ENCODE data around the gene LRRC47. TPM values are rescaled to one million over a fixed set of nuclear protein-coding genes. Genes with fewer than 3 reads are reported as not detected.
"Not testable (repeated sequence)": the region's sequence is repeated elsewhere in the genome, so short reads cannot be mapped to it uniquely, and the experiment has no call there.

LRRC47 gene
- total and polyA plus RNA-seq, 3 experiments from 2014 or later = 36.9 to 50.5 (median 42.6) TPM

- Histone ChIP-seq H3K9me3 (ENCODE audit: low read length) (no peaks in the 10 kb centered on the region), H3K4me1 (ENCODE audit: insufficient read depth, low read length) (no peaks in the 10 kb centered on the region), H3K27ac (ENCODE audit: low read depth, low read length) (no peak overlapping the region), H3K36me3 (ENCODE audit: insufficient read depth, low read length) (peaks cover 5% of the 10 kb centered on the region), H3K4me3 (ENCODE audit: low read length) (no peak overlapping the region), H3K27me3 (ENCODE audit: insufficient read depth, low read length, poor library complexity, severe bottlenecking) (no peaks in the 10 kb centered on the region)
- POLR2A ChIA-PET = no interaction called here
- no peaks in the 10 kb centered on the region for H3K9me3 Mint-ChIP-seq
- peak overlapping the region in 2 of 8 donors; percentile 40 to 61 for H3K27ac Mint-ChIP-seq
- DNase-seq = no peak
- no peak overlapping the region for H3K4me3 Mint-ChIP-seq
- peaks cover 0 to 27% (median 3%) of the 10 kb centered on the region in 3 donors for H3K36me3 Mint-ChIP-seq
- H3K27me3 Mint-ChIP-seq = peaks cover 5 to 8% of the 10 kb centered on the region in 2 donors
- CTCF ChIA-PET = no interaction called here
- H3K4me1 Mint-ChIP-seq = peaks cover 5 to 9% (median 9%) of the 10 kb centered on the region in 3 donors
These were observed 15.3 kb upstream of the LRRC47 start for GRCh38 chr1:3811595-3811911.

DNA sequence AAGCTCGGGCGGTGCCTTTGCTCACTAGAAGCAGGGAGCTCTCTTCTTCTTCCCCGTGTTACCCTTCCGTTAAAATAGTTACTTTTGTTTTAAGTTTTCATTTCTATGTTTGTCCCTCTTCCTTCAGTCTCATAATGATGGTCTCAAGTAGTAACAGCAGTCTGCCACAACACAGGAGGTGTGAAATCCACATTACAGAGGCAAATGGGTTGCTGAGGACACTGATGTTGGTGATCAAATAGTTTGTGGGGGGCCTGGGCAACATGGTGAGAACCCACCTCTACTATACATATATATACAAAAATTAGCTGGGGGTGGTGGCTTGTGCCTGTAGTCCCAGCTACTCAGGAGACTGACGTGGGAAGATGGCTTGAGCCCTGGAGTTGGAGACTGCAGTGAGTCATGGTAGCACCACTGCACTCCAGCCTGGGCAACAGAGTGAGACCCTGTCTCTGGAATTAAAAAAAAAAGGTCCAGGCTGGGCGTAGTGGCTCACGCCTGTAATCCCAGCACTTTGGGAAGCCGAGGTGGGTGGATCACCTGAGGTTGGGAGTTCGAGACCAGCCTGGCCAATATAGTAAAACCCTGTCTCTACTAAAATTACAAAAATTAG is 14.0 kb upstream of the LRRC47 start:
- CTCF ChIA-PET; H3K9me3 Mint-ChIP-seq; H3K4me1 ChIP-seq (ENCODE audit: insufficient read depth, low read length); H3K9me3 ChIP-seq (ENCODE audit: low read length); H3K27ac ChIP-seq (ENCODE audit: low read depth, low read length); H3K36me3 ChIP-seq (ENCODE audit: insufficient read depth, low read length); H3K27me3 ChIP-seq (ENCODE audit: insufficient read depth, low read length, poor library complexity, severe bottlenecking); POLR2A ChIA-PET; H3K4me1 Mint-ChIP-seq; H3K4me3 ChIP-seq (ENCODE audit: low read length): not testable (repeated sequence)
- peaks cover 7 to 14% of the 10 kb centered on the region in 2 donors for H3K27me3 Mint-ChIP-seq
- peak overlapping the region in 4 of 7 donors; percentile 4 to 49 (median 32) for H3K4me3 Mint-ChIP-seq
- H3K36me3 Mint-ChIP-seq = peaks cover 0 to 16% (median 3%) of the 10 kb centered on the region in 3 donors
- H3K27ac Mint-ChIP-seq = peak overlapping the region in 6 of 8 donors; percentile 44 to 87 (median 62)
- peak in 1 of 5 donors; percentile 60 for DNase-seq

DNA sequence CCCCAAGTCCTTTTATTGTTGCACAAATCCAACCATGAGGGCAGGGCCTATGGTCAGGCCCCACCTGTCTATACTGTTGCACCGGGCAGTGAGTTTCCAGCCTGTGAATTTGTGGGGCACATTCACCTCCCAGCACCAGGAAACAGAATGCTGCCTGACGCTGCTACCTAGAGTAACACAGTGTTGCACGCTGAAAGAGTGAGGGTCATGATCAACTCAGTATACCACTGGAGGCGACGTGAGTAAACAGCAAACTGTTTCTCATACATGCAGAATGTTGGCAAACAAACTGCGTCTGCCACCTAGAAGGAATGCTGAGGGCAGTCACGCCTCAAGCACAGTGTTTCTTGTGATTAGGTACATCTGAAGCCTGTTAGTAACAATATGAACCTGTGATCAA is 13.4 kb upstream of the LRRC47 start:
- Mint-ChIP-seq H3K4me3 (peak overlapping the region in 1 of 7 donors; percentile 24), H3K4me1 (peaks cover 5 to 9% (median 9%) of the 10 kb centered on the region in 3 donors), H3K27ac (peak overlapping the region in 6 of 8 donors; percentile 44 to 87 (median 62)), H3K36me3 (peaks cover 0 to 10% (median 1%) of the 10 kb centered on the region in 3 donors), H3K27me3 (peaks cover 6 to 19% of the 10 kb centered on the region in 2 donors), H3K9me3 (no peaks in the 10 kb centered on the region)
- Histone ChIP-seq H3K36me3 (ENCODE audit: insufficient read depth, low read length) (peaks cover 5% of the 10 kb centered on the region), H3K27me3 (ENCODE audit: insufficient read depth, low read length, poor library complexity, severe bottlenecking) (no peaks in the 10 kb centered on the region), H3K4me1 (ENCODE audit: insufficient read depth, low read length) (no peaks in the 10 kb centered on the region), H3K27ac (ENCODE audit: low read depth, low read length) (no peak overlapping the region), H3K4me3 (ENCODE audit: low read length) (no peak overlapping the region), H3K9me3 (ENCODE audit: low read length) (no peaks in the 10 kb centered on the region)
- ChIA-PET POLR2A (no interaction called here), CTCF (no interaction called here)
- no peak for DNase-seq

- no peaks in the 10 kb centered on the region for H3K27me3 ChIP-seq (ENCODE audit: insufficient read depth, low read length, poor library complexity, severe bottlenecking)
- Mint-ChIP-seq H3K9me3 (no peaks in the 10 kb centered on the region), H3K36me3 (peaks cover 0 to 1% (median 0%) of the 10 kb centered on the region in 3 donors)
These were observed 11.5 kb upstream of the LRRC47 start for GRCh38 chr1:3807769-3808168.

DNA sequence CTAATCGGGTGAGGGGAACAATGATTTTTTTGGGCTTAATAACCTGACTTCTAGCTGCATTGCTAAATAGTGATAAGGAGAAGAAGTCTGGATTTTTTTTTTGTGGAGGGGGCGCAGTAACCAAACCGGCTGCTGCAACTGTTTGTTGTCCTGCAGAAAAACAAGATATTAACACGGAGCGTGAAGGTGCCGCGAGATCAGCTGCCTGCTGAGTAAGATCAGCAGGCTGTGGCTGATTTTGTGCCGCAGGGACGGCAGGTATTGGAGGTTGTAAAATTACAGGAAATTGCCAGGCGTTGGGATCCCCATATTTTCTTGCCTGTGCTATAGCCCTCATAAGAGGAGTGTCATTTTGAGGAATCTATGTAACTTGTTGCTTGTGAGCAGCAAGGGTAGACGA is 8.7 kb upstream of the LRRC47 start:
- Mint-ChIP-seq H3K27ac (peak overlapping the region in 1 of 8 donors; percentile 60), H3K4me1 (peaks cover 7 to 12% (median 9%) of the 10 kb centered on the region in 3 donors), H3K36me3 (no peaks in the 10 kb centered on the region), H3K4me3 (no peak overlapping the region), H3K27me3 (peaks cover 29 to 58% of the 10 kb centered on the region in 2 donors), H3K9me3 (no peaks in the 10 kb centered on the region)
- POLR2A ChIA-PET = no interaction called here
- Histone ChIP-seq H3K27me3 (ENCODE audit: insufficient read depth, low read length, poor library complexity, severe bottlenecking) (no peaks in the 10 kb centered on the region), H3K4me1 (ENCODE audit: insufficient read depth, low read length) (no peaks in the 10 kb centered on the region), H3K36me3 (ENCODE audit: insufficient read depth, low read length) (no peaks in the 10 kb centered on the region), H3K27ac (ENCODE audit: low read depth, low read length) (peak overlapping the region; percentile 43), H3K4me3 (ENCODE audit: low read length) (no peak overlapping the region), H3K9me3 (ENCODE audit: low read length) (no peaks in the 10 kb centered on the region)
- CTCF ChIA-PET = no interaction called here
- DNase-seq = no peak

More at GRCh38 chr1:3807769-3808168, 11.5 kb upstream of the LRRC47 start:
- Mint-ChIP-seq H3K27ac (peak overlapping the region in 2 of 8 donors; percentile 43 to 75), H3K4me1 (peaks cover 5 to 9% (median 9%) of the 10 kb centered on the region in 3 donors), H3K4me3 (no peak overlapping the region), H3K27me3 (peaks cover 14 to 33% of the 10 kb centered on the region in 2 donors)
- H3K36me3 ChIP-seq (ENCODE audit: insufficient read depth, low read length) = no peaks in the 10 kb centered on the region
- no peak for DNase-seq
- no peaks in the 10 kb centered on the region for H3K9me3 ChIP-seq (ENCODE audit: low read length)
- POLR2A ChIA-PET = no interaction called here
- H3K4me1 ChIP-seq (ENCODE audit: insufficient read depth, low read length) = no peaks in the 10 kb centered on the region
- H3K27ac ChIP-seq (ENCODE audit: low read depth, low read length) = no peak overlapping the region
- CTCF ChIA-PET = no interaction called here
- no peak overlapping the region for H3K4me3 ChIP-seq (ENCODE audit: low read length)

DNA sequence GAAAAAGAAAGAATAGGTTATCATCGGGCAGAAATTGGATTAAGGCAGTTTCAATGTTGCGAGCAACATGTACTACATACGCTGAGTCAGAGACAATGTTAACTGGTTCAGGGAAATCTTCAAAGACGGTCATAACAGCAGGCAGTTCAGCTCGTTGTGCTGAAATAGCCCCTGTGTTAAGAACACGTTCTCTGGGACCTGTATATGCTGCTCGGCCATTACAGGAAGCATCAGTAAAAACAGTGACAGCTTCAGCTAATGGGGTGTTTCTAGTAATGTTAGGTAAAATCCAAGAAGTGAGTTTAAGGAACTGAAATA is 8.3 kb upstream of the LRRC47 start:
- H3K4me1 Mint-ChIP-seq; H3K9me3 Mint-ChIP-seq; H3K36me3 ChIP-seq (ENCODE audit: insufficient read depth, low read length); H3K27me3 ChIP-seq (ENCODE audit: insufficient read depth, low read length, poor library complexity, severe bottlenecking); CTCF ChIA-PET; DNase-seq; H3K27ac Mint-ChIP-seq; H3K4me3 ChIP-seq (ENCODE audit: low read length); H3K4me1 ChIP-seq (ENCODE audit: insufficient read depth, low read length); POLR2A ChIA-PET; H3K9me3 ChIP-seq (ENCODE audit: low read length); H3K36me3 Mint-ChIP-seq; H3K4me3 Mint-ChIP-seq: not testable (repeated sequence)
- peaks cover 30 to 62% of the 10 kb centered on the region in 2 donors for H3K27me3 Mint-ChIP-seq
- peak overlapping the region; percentile 43 for H3K27ac ChIP-seq (ENCODE audit: low read depth, low read length)

DNA sequence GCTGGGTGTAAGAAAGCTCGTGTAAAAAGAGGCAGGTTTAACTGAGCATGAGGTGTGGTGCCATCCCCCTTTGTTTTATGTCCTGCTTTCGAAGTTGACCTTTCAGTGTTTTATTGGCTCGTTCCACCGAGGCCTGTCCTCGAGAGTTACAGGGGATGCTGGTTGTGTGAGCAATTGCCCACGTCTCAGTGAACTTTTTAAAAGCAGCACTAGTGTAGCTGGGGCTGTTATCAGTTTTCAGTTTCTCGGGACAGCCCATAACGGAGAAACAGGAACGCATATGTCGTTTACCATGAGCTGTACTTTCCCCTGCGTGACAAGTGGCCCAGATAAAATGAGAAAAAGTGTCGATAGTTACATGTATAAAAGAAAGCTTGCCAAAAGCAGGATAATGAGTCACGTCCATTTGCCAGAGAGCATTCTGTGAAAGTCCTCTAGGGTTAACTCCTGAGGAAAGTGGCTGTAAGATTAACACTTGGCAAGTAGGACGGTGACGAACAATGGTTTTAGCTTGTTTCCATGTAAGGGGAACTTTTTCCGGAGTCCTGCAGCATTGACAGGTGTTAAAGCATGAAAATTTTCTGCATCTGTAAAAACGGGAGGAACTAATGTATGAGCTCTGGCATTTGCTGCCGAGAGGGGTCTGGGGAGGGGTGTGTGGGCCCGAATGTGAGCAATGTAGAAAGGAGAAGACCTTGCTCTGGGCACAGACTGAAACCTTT is 7.8 kb upstream of the LRRC47 start:
- Histone ChIP-seq H3K4me1 (ENCODE audit: insufficient read depth, low read length) (no peaks in the 10 kb centered on the region), H3K27ac (ENCODE audit: low read depth, low read length) (peak overlapping the region; percentile 43), H3K9me3 (ENCODE audit: low read length) (no peaks in the 10 kb centered on the region), H3K27me3 (ENCODE audit: insufficient read depth, low read length, poor library complexity, severe bottlenecking) (no peaks in the 10 kb centered on the region), H3K4me3 (ENCODE audit: low read length) (no peak overlapping the region), H3K36me3 (ENCODE audit: insufficient read depth, low read length) (no peaks in the 10 kb centered on the region)
- peak overlapping the region in 1 of 8 donors; percentile 81 for H3K27ac Mint-ChIP-seq
- no peak for DNase-seq
- H3K9me3 Mint-ChIP-seq = no peaks in the 10 kb centered on the region
- no peak overlapping the region for H3K4me3 Mint-ChIP-seq
- peaks cover 30 to 64% of the 10 kb centered on the region in 2 donors for H3K27me3 Mint-ChIP-seq
- H3K4me1 Mint-ChIP-seq = peaks cover 5 to 6% (median 5%) of the 10 kb centered on the region in 3 donors
- no peaks in the 10 kb centered on the region for H3K36me3 Mint-ChIP-seq
- POLR2A ChIA-PET = no interaction called here
- CTCF ChIA-PET = no interaction called here

DNA sequence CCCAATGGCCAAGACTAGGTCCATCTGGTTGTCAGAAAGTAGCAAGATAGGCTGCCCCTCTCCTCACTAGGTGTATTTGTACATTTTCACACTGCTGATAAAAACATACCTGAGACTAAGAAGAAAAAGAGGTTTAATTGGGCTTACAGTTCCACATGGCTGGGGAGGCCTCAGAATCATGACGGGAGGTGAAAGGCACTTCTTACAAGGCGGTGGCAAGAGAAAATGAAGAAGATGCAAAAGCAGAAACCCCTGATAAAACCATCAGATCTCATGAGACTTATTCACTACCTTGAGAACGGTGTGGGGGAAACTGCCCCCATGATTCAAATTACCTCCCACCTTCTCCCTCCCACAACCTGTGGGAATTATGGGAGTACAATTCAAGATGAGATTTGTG is 4.5 kb upstream of the LRRC47 start:
- H3K27ac Mint-ChIP-seq; H3K36me3 ChIP-seq (ENCODE audit: insufficient read depth, low read length); H3K4me3 ChIP-seq (ENCODE audit: low read length); H3K4me1 ChIP-seq (ENCODE audit: insufficient read depth, low read length); H3K27me3 ChIP-seq (ENCODE audit: insufficient read depth, low read length, poor library complexity, severe bottlenecking); H3K36me3 Mint-ChIP-seq; H3K27ac ChIP-seq (ENCODE audit: low read depth, low read length); POLR2A ChIA-PET; H3K9me3 Mint-ChIP-seq; DNase-seq; H3K9me3 ChIP-seq (ENCODE audit: low read length): not testable (repeated sequence)
- H3K4me1 Mint-ChIP-seq = peaks cover 14 to 17% (median 16%) of the 10 kb centered on the region in 3 donors
- CTCF ChIA-PET = interaction anchor here (1.0 to 2.0 kb wide), 3 partner anchors 17 to 348 kb away, joined by 3 to 8 read pairs (median 3); no protein-coding TSS in a partner anchor
- H3K27me3 Mint-ChIP-seq = peaks cover 27 to 53% of the 10 kb centered on the region in 2 donors
- peak overlapping the region in 1 of 7 donors; percentile 25 for H3K4me3 Mint-ChIP-seq
